Activated gamma-delta T cell treated with Interleukin-2 at 50 U/mL for 16 hours (primary cell): ENCODE results near the gene NSMCE3.
"Not testable (repeated sequence)": the region's sequence is repeated elsewhere in the genome, so short reads cannot be mapped to it uniquely, and the experiment has no call there.

Source experiments
- DNase-seq: peaks from one replicate; pipeline ENCODE4 v3.0.0-alpha.2; 2020

The NSMCE3 gene

DNA sequence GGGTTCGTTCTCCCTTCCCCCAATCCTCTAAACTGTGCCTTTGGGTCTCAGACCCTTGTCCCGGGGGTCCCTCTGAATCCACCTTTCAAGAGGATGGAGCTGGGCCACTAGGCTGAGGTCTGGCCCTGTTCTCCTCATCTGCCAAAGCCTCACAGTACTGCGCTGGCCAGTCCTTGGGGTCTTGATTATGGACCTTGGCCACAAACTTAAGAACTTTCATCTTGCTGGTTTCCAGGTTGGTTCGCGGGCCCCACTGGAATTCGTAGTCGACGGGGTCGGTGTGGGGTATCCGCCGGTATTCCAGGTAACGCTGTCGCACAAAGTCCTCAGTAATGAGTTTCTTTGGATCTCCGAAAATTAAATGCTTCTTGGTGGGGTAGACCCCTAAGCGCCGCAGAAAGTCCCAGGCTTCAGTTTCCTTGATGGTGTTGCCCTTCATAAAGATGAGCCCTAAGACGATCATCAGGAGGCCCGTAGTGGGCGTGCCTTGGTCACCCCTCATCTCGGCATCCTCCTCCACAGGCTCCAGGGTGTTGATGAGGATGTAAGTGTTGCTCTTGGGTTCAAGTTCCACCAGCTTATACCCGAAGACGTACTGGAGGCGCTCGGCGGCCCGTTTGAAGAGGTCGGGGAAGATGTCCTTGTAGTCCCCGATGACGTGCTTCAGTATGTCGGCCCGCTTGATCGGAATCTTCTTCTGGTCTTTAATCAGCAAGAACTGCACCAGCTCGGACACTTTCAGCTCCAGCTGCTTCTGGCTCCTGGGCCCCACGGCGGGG lies 727 bp downstream of the NSMCE3 start:
- DNase-seq, result peak; percentile 30

- DNase-seq, result no peak
Measured at GRCh38 chr15:29266052-29266582, 3.5 kb downstream of the NSMCE3 start.

DNA sequence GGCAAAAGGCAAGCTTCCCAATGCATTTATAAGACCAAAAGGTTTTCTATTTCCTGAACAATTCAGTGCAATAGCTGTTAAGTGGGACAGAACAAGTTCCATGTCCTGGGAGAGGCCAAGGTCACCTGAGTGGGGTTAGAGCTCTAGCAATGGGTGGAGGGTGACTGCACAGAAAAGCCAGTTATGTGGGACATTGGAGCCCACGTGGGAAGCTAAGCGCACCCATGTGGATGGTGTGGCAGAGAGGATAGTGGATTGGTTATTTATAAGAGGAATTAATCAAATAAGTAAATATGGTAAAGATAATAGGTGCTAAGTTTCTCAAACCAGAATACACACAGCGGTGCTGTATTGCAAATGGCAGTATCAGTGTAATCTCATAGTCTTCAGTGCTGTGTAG lies 6.3 kb downstream of the NSMCE3 start:
- no peak for DNase-seq

DNA sequence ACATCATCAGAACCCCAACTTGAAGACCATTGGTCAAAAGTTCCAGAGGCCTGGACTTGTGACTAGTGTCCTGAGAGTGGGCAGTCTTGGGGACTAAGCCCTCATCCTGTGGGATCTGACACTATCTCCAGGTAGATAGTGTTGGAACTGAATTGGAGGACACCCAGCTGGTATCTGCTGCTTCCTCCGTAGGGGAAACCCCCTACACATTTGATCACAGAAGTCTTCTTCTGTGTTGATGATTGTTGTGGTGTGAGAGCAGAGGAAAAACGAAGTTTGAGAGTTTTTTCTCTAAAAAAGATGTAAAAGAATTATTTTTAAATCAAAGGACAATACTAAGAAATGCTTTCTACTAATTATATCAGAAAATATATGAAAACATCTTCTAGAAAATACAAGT lies 6.9 kb downstream of the NSMCE3 start:
- DNase-seq, result no peak

DNA sequence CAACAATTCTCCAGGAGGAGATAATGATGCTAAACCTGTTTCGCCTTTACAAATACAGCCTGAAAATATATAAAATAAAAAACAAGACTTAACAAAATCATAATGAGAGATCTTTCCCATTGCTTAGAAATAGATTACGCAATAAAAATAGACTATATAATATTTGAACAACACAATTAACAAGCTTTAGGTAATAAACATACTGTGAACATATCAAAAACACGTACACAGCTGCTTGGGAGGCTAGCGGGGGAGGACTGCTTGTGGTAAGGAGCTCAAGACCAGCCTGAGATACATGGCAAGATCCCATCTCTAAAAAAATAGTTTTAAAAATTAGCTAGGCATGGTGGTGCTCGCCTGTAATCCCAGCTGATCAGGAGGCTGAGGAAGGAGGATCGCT lies 8.7 kb downstream of the NSMCE3 start:
- no peak for DNase-seq

GRCh38 chr15:29259233-29259632 lies 10.4 kb downstream of the NSMCE3 start:
- DNase-seq, result no peak

DNA sequence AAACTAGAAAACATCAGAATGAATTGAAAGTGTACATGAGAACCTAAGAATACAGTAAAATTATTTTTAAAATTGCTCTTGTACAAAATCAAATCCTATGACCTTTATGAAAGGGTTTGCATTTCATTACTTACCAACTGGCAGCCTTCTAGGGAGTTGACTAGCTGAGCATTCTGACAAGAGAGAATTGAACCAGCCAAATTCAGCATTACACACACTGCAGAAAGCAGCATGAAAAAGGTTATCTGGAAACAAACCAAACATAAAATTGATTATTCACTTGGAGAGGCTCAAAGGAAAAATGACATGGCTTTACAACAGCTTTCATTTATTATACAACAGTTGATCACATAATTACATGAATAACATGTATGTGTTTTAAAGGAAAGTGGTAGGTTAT lies 17.4 kb downstream of the NSMCE3 start:
- no peak for DNase-seq

- DNase-seq, result no peak
Measured at GRCh38 chr15:29244544-29244943, 25.1 kb downstream of the NSMCE3 start.

GRCh38 chr15:29244123-29244522 lies 25.5 kb downstream of the NSMCE3 start:
- DNase-seq, result no peak

GRCh38 chr15:29242456-29243242 lies 27.0 kb downstream of the NSMCE3 start:
- no peak for DNase-seq

GRCh38 chr15:29241207-29241606 lies 28.4 kb downstream of the NSMCE3 start:
- DNase-seq, result no peak

- DNase-seq, result no peak
Measured at GRCh38 chr15:29239395-29239794, 30.2 kb downstream of the NSMCE3 start.

GRCh38 chr15:29233566-29233965 lies 36.1 kb downstream of the NSMCE3 start:
- DNase-seq, result no peak

DNA sequence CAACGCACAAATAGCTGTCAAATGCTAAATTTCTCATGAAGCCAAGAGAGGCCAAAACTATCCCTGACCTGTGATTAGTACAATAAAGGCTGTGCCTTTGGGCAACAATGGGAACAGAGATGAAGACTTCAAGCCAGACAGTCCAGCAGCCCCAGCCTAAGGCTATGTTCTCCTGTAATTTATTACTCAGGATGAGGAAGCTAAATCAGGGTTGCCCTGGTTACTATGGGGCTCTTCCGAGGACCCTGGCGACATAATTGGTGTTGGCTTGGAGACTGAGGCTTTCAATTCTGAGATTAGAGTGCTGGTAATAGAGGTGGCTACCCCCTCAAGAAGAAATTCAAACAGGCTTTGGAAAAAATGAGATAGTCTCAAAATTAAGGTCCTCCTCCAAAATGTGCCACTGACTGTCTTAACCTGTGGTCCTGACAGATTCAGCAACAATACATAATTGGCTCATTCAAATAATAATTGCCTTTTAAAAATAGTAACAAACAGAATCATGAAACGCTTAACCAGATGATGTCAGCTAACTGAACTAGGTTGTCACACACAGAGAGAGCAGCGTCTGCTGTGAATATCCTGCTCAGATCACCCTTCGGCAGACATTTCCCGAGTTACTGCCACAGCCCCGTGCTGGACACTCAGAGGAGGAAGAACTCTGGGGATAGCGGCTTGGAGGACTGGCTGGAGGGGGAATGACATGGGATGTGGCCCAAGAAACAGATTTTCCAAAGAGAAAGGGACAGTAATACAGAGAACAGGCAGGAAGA lies 43.0 kb downstream of the NSMCE3 start:
- no peak for DNase-seq

GRCh38 chr15:29225534-29226234 lies 43.9 kb downstream of the NSMCE3 start:
- no peak for DNase-seq

DNA sequence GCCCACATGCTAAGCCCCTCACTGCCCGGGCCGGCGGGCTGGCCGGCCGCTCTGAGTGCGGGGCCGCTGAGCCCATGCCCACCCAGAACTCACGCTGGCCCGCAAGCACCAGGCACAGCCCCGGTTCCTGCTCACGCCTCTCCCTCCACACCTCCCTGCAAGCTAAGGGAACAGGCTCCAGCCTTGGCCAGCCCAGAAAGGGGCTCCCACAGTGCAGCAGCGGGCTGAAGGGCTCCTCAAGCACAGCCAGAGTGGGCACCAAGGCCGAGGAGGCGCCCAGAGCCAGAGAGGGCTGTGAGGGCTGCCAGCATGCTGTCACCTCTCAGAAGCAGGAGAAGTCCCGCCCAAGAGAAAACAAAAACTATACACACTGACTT lies 44.6 kb downstream of the NSMCE3 start:
- not testable (repeated sequence) for DNase-seq

GRCh38 chr15:29224235-29224986 lies 45.2 kb downstream of the NSMCE3 start:
- not testable (repeated sequence) for DNase-seq

- DNase-seq, result no peak
Measured at GRCh38 chr15:29223640-29224039, 46.0 kb downstream of the NSMCE3 start.

DNA sequence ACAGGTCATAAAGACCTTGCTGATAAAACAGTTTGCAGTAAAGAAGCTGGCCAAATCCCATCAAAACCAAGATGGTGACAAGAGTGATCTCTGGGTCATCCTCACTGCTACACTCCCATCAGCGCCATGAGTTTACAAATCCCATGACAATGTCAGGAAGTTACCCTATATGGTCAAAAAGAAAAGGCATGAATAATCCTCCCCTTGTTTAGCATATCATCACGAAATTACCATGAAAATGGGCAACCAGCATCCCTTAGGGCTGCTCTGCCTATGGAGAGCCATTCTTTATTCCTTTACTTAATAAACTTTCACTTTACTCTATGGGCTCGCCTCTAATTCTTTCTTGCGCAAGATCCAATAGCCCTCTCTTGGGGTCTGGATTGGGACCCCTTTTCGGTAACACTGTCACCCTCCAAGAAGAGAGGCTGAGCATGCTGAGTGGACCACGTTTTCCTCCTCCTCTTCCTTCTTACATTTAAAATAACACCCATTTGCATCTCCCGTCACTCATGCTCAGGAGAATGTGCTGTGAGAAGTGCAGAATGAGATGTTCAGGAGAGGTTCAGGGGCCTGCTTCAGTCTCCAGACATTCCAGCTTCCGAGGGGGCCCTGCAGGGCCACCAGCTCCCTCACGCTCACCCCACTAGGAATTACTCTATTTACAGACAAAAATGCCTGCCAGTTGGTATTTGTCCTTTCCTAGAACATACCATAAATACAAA lies 47.3 kb downstream of the NSMCE3 start:
- DNase-seq, result no peak

DNA sequence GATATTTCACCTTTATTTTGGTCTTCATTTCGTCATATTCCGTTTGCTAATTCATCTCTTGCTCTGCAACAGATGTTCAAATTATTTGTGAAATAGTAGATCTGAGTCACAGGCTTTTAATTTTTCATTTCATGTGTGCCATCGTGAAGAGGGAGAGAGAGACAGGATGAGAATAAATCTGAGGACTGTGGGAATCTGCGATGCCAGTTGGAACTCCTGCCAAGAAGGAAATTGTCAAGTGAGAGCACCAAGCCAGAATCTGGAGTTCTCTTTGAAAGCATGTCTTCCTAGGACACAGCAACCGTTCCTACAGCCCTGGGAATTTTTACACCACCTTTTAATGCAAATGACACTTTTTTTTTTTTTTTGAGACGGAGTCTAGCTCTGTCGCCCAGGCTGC lies 48.8 kb downstream of the NSMCE3 start:
- no peak for DNase-seq

DNA sequence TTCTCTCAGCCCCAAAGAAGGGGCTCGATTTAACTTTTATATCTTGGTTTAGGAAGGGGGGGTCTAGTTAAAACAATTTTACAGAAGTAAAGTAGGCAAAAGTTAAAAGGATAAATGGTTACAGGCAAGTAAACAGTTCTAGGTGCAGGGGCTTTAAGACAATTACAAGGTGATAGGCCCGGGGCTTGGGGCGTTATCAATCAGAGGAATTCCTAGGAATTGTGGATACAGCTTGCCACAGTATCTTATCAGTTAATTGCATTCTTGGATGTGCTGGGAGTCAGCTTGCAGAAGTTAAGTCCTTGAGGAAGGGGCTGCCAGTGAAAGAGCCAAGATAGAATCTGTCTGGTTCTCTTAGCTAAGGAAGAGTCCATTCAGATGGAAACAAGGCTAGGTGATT lies 52.7 kb downstream of the NSMCE3 start:
- no peak for DNase-seq
